Measurements from ENCODE around the gene KRT10.

DNA sequence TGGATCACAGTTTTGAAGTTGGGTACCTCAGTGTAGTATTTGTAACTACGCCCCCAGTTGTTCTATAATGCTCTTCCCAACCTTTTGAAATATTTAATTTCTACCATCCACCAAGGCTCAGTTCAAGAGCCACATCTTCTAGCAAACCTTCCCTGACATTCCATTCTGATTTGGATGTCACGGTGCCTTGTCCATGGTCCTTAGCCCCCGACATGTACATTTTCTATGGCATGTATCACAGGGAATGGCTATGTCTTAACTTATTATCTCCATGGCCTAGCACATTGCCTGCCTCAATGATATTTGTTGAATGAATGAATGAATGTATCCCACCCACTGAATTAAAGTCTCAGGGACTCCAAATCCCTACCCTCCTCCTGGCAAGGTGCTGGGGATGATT is 16.3 kb downstream of the KRT10 start:
- TF ChIP-seq, protein P1, sequence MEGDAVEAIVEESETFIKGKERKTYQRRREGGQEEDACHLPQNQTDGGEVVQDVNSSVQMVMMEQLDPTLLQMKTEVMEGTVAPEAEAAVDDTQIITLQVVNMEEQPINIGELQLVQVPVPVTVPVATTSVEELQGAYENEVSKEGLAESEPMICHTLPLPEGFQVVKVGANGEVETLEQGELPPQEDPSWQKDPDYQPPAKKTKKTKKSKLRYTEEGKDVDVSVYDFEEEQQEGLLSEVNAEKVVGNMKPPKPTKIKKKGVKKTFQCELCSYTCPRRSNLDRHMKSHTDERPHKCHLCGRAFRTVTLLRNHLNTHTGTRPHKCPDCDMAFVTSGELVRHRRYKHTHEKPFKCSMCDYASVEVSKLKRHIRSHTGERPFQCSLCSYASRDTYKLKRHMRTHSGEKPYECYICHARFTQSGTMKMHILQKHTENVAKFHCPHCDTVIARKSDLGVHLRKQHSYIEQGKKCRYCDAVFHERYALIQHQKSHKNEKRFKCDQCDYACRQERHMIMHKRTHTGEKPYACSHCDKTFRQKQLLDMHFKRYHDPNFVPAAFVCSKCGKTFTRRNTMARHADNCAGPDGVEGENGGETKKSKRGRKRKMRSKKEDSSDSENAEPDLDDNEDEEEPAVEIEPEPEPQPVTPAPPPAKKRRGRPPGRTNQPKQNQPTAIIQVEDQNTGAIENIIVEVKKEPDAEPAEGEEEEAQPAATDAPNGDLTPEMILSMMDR (IDR thresholded peaks at IDR 0.05) = no peak
- TF ChIP-seq POLR2AphosphoS5 (IDR thresholded peaks at IDR 0.05) = no peak

Measured in gastroesophageal sphincter (tissue), 3 donors.